Stimulated activated naive CD8-positive, alpha-beta T cell treated with anti-CD3 and anti-CD28 coated beads, Interleukin-15, Interleukin-2, amounts not matched to agents 100 ng/mL and 50 ng/mL, for 24 hours (primary cell): Measurements from ENCODE around the gene GRPR.

Experiments
- H3K27ac Mint-ChIP-seq: one replicate; pipeline ENCODE4 v1.8.0; 2021; ENCODE audit warnings: mild to moderate bottlenecking, mixed read lengths
- H3K27me3 Mint-ChIP-seq: one replicate; pipeline ENCODE4 v1.8.0; 2021; ENCODE audit warnings: mixed read lengths
- H3K36me3 Mint-ChIP-seq: one replicate; pipeline ENCODE4 v1.8.0; 2021; ENCODE audit warnings: low read depth, mixed read lengths
- H3K4me1 Mint-ChIP-seq: one replicate; pipeline ENCODE4 v1.8.0; 2021; ENCODE audit warnings: low read depth, mixed read lengths
- H3K4me3 Mint-ChIP-seq: one replicate; pipeline ENCODE4 v1.8.0; 2021; ENCODE audit warnings: mild to moderate bottlenecking, mixed read lengths
- H3K9me3 Mint-ChIP-seq: one replicate; pipeline ENCODE4 v1.8.0; 2021; ENCODE audit warnings: mixed read lengths

The GRPR gene

DNA sequence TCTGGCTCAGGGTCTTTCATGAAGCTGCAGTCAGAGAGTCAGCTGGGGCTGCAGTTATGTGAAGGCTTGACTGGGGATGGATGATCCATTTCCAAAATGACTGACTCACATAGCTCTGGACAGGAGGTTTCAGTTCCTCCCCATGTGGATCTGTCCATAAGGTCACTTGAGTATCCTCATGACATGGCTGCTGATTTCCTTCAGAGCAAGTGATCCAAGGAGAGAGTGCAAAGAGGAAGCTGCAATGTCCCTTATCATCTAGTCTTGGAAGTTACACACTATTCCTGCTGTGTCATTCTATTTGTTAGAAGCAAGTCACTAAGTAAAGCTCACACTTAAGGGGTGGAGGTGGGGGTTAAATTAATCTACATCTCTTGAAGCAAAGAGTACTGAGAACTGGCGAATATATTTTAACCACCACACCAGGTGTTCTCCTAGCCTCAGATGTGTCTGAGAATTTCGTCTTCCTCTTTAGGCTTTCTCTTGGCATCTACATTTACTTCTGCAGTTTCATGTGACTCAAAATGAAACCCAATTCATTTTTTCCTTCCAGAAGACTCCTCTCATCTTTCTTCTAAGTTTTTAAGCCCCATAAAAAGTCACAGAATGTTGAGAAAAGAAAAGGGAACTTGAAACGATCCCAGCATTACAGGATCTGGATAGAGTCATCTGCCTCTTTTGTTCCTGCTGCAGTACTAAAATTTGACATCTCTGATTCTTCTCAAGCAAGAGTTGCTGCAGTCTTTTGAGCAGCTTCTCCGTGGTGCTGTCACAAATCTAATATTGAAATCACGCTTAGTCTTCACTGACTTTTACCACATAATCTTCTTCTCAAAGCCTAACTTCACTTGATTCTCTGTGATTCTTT, 3.8 kb upstream of the GRPR start:
- peak overlapping the region; percentile 59 for H3K27ac Mint-ChIP-seq
- H3K4me3 Mint-ChIP-seq = peak overlapping the region; percentile 17
- no peaks in the 10 kb centered on the region for H3K36me3 Mint-ChIP-seq
- peaks cover 31% of the 10 kb centered on the region for H3K4me1 Mint-ChIP-seq
- peaks cover 5% of the 10 kb centered on the region for H3K9me3 Mint-ChIP-seq
- peaks cover 3% of the 10 kb centered on the region for H3K27me3 Mint-ChIP-seq

DNA sequence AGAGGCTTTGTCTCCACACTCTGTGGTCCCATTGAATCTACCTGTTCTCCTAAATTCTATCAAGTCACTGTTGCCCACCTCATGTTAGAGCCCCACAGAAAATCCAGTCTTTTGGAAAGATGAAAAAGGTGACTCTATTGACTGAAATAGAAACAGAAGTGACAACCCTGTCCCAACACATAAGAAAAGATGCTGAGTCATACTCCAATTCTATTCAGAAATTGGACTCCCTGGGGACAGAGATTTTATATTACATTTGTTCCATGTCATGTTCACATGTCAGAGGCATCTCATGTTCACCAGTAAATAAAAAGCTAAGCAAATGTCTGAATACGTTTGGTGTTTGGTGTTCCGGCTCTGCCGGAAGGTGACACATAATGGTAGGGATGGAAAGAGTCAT, 2.9 kb upstream of the GRPR start:
- Mint-ChIP-seq H3K36me3 (no peaks in the 10 kb centered on the region), H3K4me1 (peaks cover 29% of the 10 kb centered on the region), H3K27ac (peak overlapping the region; percentile 59)

DNA sequence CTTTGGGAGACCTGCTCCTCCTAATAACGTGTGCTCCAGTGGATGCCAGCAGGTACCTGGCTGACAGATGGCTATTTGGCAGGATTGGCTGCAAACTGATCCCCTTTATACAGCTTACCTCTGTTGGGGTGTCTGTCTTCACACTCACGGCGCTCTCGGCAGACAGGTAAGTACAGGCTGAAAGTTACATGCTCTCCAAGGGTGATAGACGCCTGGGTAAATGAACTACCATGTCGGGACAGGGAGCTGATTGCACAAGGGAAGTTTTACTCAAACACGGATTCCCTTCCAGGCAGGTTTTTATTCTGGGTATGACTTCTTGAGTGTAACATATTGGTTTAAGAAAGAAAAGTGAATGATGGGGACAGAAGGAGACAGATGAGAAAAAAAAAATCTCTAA, 836 bp downstream of the GRPR start:
- peaks cover 21% of the 10 kb centered on the region for H3K4me1 Mint-ChIP-seq
- H3K27ac Mint-ChIP-seq = no peak overlapping the region
- no peaks in the 10 kb centered on the region for H3K36me3 Mint-ChIP-seq
- no peak overlapping the region for H3K4me3 Mint-ChIP-seq
- peaks cover 19% of the 10 kb centered on the region for H3K27me3 Mint-ChIP-seq
- H3K9me3 Mint-ChIP-seq = peaks cover 2% of the 10 kb centered on the region

More for the DNA sequence above, 2.9 kb upstream of the GRPR start:
- H3K27me3 Mint-ChIP-seq = peaks cover 4% of the 10 kb centered on the region
- peaks cover 5% of the 10 kb centered on the region for H3K9me3 Mint-ChIP-seq
- peak overlapping the region; percentile 17 for H3K4me3 Mint-ChIP-seq

DNA sequence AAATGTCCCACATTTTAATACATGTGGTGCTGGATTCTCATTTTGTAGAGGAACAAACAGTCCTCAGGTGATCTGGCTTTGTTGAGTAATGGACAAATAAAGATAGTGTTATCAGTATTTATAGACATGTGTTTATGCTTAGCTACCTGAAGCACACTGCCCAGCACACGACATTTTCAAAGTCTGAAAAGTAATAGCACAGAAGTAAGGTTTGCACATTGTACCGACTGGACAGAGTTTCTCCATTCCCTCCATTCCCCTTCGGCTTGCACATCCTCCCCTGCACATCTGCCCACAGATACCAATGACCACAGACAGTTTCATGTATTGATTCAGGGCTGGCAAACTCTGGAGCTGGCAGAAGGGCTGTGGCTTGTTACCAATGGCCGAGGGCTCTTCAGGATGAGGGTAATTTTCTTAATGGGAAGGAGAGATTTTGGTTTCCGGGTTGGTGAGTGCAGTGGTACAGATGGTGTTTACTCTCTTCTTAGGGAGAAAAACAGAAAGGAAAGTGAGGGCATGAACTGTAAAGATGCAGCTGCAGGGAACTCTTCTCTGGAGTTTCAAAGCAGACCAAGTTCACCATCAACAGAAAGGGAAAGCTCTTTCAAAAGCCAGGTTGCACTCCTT, 2.3 kb downstream of the GRPR start:
- H3K4me1 Mint-ChIP-seq = peaks cover 6% of the 10 kb centered on the region
- no peak overlapping the region for H3K4me3 Mint-ChIP-seq
- H3K27me3 Mint-ChIP-seq = peaks cover 25% of the 10 kb centered on the region
- H3K36me3 Mint-ChIP-seq = no peaks in the 10 kb centered on the region
- H3K9me3 Mint-ChIP-seq = no peaks in the 10 kb centered on the region
- no peak overlapping the region for H3K27ac Mint-ChIP-seq

DNA sequence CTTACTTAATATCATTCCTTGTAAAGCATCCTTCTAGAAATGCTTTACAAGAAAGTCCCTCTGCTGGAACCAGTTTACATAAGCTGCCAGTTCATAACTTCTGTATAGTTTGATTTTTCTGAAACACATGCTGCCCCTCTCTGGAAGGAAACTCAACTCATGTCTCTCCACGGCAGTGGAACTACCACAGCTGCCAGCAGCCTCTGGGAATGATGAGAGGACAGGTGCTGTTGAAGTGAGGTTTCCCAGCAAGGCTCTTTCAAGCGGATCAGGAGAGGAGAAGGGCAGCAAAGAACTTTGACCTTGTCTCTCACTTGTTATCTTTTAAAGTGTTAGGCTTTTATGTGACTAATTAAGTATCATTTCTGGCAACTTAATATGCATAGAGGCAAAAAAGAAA, 7.3 kb downstream of the GRPR start:
- Mint-ChIP-seq H3K27ac (no peak overlapping the region), H3K27me3 (peaks cover 27% of the 10 kb centered on the region), H3K4me1 (no peaks in the 10 kb centered on the region), H3K9me3 (no peaks in the 10 kb centered on the region), H3K36me3 (no peaks in the 10 kb centered on the region), H3K4me3 (no peak overlapping the region)

DNA sequence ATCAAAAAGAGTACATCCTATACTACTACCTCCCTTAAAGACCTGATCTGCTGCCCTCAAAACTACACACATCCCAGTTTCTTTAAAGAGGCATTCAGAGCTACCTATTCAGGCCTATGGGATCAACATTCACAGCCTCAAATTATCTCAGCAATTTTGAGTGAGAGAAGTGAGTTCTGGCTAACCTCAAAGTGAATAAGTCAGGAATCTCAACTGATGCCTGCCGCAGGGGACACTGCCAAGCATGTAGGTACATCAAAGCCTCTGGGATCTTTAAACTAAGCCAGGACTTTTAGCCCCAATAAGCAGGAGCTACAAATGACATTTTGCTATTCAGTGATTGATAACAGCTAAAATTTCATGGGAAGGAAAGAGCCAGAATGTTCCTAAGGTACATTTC, 11.6 kb downstream of the GRPR start:
- H3K27ac Mint-ChIP-seq = no peak overlapping the region
- H3K36me3 Mint-ChIP-seq = no peaks in the 10 kb centered on the region
- H3K4me1 Mint-ChIP-seq = peaks cover 5% of the 10 kb centered on the region
- H3K4me3 Mint-ChIP-seq = no peak overlapping the region
- no peaks in the 10 kb centered on the region for H3K9me3 Mint-ChIP-seq
- peaks cover 18% of the 10 kb centered on the region for H3K27me3 Mint-ChIP-seq

DNA sequence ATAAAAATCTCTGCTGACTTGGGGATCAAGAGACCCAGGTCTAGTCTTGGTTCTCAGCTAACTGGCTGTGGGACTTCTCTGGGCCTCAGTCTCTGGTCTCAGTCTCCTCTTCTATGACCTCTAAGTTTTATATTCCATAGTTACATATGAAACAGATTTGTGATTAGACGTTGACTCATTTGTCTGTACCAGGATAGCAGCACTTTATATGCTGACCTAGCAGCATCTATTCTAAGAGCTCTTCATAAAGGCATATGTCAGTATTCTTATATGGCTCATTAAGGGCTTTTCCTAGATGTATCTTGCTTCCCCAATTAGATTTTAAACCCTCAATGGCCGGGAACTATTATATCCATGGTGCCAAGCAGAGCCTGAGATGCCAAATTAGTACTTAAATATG, 12.7 kb downstream of the GRPR start:
- peaks cover 16% of the 10 kb centered on the region for H3K27me3 Mint-ChIP-seq
- no peaks in the 10 kb centered on the region for H3K36me3 Mint-ChIP-seq
- H3K4me1 Mint-ChIP-seq = peaks cover 16% of the 10 kb centered on the region
- no peak overlapping the region for H3K4me3 Mint-ChIP-seq
- no peak overlapping the region for H3K27ac Mint-ChIP-seq
- no peaks in the 10 kb centered on the region for H3K9me3 Mint-ChIP-seq

DNA sequence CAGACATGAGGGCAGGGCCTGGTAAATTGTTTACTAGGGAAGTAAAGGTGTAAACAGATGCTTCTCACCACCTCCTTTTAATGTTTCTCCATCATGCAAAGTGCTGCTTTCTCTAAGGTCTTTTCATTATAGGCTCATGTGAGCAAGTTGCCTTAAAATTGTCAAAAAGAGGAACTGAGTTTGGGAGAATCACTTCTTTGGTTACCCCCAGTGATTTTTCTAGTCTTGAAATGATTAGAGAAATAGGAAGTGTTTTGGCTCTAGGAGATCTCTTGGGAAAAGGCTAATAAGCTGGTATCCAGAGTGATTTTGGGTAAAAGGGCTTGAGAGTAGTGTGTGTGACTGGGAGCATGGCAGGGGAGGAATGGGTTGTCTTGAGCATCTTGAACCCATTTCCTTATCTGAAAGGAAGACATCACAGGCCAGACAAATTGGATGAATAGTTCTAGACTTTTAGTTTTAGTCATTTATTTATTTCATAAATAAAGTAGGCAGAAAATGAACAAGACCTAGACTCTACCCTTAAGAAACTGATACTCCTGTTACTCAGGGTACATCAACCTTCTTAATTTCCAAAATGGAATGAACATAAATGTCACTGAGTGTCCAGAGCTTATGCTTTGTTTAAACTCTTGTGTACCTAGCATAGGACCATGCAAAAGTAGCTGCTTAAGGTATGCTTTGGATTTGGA, 14.2 kb downstream of the GRPR start:
- Mint-ChIP-seq H3K9me3 (no peaks in the 10 kb centered on the region), H3K36me3 (no peaks in the 10 kb centered on the region), H3K4me3 (no peak overlapping the region), H3K27me3 (peaks cover 16% of the 10 kb centered on the region), H3K4me1 (peaks cover 19% of the 10 kb centered on the region), H3K27ac (no peak overlapping the region)

DNA sequence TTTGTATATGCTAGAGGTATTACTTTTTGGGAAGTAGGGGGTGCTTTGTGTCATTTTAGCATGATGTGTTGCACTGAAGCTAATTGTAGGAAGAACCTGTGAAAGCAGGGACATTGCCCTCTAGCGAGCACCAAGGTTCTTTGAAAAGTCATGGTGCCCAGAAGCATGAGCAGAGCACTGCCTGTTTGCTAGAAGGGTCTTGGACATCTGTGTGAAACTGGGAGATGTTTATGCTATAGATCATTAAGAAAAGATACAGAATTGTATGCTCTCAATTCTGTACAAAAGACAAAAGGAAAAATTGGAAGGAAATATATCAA, 14.7 kb downstream of the GRPR start:
- peaks cover 21% of the 10 kb centered on the region for H3K27me3 Mint-ChIP-seq
- H3K4me1 Mint-ChIP-seq = peaks cover 19% of the 10 kb centered on the region
- no peaks in the 10 kb centered on the region for H3K9me3 Mint-ChIP-seq
- H3K36me3 Mint-ChIP-seq = no peaks in the 10 kb centered on the region
- H3K4me3 Mint-ChIP-seq = no peak overlapping the region
- no peak overlapping the region for H3K27ac Mint-ChIP-seq

DNA sequence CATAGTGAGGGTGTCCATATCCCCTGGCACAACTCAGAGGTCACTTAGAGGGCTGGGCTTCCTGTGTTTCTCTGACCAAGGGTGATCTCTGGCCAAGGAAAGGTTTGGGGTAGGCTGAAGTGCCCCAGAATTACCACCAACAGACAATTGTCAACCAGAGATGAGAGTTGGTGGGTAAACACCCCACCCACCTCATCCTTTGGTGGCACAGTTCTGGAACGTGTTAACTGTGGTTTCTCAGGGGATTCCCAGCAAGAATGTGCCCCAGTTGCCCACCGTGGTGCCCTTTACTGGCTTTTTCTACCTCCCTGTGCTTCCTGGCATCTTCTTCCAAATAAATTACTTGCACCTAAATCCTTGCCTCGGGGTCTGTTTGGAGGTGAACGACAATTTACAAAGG, 17.1 kb downstream of the GRPR start:
- peaks cover 18% of the 10 kb centered on the region for H3K27me3 Mint-ChIP-seq
- no peak overlapping the region for H3K27ac Mint-ChIP-seq
- H3K4me3 Mint-ChIP-seq = no peak overlapping the region
- H3K9me3 Mint-ChIP-seq = no peaks in the 10 kb centered on the region
- H3K4me1 Mint-ChIP-seq = peaks cover 19% of the 10 kb centered on the region
- H3K36me3 Mint-ChIP-seq = no peaks in the 10 kb centered on the region

DNA sequence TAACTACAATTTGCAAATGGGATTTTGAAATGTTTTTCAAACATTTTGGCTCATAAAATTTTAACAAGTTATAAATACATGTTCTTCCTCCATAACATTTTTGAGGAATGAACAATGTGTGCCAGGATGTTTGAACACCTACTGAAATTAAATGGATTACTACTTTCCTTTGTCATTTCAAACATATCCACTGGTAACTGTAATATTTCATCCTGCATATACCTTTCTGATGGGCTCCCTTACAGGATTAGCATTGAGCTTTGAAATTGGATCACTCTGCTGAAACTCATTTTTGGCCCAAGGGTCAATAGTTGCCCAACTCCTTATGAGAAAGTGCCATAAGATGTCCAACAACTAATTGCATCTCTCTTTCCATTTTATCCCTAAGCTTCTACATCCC, 17.6 kb downstream of the GRPR start:
- Mint-ChIP-seq H3K9me3 (no peaks in the 10 kb centered on the region), H3K36me3 (no peaks in the 10 kb centered on the region), H3K4me3 (no peak overlapping the region), H3K27ac (no peak overlapping the region), H3K4me1 (peaks cover 19% of the 10 kb centered on the region), H3K27me3 (peaks cover 23% of the 10 kb centered on the region)

DNA sequence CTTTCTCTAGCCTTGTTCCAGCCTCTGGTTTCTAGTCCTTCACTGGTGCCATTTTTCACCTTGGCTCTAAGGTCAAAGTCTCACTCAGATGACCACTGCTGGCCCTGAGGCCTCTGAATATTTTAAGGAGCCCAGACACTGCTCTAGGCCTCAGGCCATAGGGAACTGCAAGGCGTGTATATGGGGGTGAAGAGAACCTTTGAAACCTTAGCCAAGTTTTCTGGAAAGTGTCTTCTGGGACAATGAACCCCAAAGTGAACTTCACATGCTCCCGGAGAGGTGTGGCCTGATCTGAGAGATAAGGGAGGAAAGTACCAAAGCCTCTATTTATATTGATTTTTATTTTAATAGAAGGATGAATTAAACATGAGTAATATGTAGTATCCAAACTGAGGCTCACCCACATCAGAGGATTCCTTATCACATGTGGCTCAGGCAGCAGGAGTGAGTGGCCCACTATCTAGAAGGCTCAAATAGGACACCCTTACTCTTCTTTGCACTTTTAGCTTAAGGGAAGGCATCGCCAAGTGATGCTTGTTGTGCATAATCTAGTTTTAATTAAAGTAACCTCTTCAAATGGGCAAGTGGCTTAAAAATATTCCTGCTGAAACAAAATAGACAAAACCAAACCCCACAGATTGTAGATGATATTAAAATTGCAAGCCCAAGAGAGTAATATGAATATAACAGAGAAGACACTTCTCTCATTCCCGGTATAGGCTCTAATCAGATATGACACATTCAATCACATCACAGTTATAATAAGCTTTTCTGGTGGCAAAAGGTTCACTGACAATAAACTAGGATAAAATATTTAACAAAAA, 18.3 kb downstream of the GRPR start:
- peaks cover 24% of the 10 kb centered on the region for H3K27me3 Mint-ChIP-seq
- H3K27ac Mint-ChIP-seq = no peak overlapping the region

DNA sequence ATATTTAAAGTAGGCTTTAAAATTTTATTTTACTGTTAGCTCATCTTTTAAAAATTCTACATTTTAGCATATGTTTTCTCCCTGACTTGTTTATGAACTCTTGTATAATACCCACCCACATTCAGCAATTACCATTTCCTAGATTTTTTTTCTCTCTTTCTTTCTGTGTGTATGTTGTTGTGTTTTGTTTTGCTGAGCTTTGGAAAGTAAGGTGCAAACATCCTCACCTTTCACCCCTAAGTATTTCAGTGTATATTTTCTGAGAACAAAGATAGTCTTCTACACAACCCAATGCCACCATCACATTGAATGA, 18.8 kb downstream of the GRPR start:
- Mint-ChIP-seq H3K27ac (no peak overlapping the region), H3K4me1 (peaks cover 19% of the 10 kb centered on the region), H3K9me3 (no peaks in the 10 kb centered on the region), H3K4me3 (no peak overlapping the region), H3K36me3 (no peaks in the 10 kb centered on the region), H3K27me3 (peaks cover 24% of the 10 kb centered on the region)

More for the DNA sequence above, 18.3 kb downstream of the GRPR start:
- Mint-ChIP-seq H3K4me3 (no peak overlapping the region), H3K4me1 (peaks cover 19% of the 10 kb centered on the region), H3K9me3 (no peaks in the 10 kb centered on the region), H3K36me3 (no peaks in the 10 kb centered on the region)

DNA sequence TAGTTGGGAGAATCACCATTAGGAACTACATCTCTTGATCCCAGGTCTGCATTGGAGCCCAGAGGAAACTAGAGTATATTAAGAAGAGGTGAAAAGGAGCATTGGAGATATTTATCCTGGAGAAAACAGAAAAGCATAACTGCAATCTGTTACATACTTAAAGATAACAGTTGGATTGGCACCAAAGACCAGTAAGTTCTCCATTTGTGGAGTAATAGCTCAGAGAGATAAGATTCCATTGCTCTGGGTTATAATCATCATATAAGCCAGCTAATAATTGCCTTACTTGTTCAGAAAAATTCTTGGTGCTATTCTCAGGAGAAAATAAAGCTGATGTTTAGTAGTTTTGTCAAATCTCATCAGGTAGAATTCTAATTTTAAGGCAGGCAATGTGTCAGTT, 20.6 kb downstream of the GRPR start:
- no peaks in the 10 kb centered on the region for H3K36me3 Mint-ChIP-seq
- H3K9me3 Mint-ChIP-seq = no peaks in the 10 kb centered on the region
- H3K27me3 Mint-ChIP-seq = peaks cover 17% of the 10 kb centered on the region
- peaks cover 15% of the 10 kb centered on the region for H3K4me1 Mint-ChIP-seq
- H3K4me3 Mint-ChIP-seq = no peak overlapping the region
- no peak overlapping the region for H3K27ac Mint-ChIP-seq

DNA sequence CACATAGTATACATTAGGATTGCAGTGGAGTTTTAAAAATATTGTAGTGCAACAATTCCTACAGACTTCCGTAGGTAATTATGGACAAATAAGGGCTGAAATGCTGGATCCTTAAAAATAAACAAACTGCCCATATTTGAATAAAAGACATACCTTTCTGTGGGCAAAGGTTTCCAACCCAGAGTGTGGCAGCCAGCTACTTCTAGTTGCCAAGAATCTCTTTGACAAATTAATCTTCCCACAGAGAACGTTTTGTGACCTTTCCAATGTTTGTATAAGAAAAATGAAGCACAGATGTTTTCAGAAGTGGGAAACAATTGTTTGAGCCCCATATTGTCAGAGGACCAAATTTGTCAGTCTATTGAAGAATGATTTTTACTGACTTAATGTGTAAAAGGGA, 21.1 kb downstream of the GRPR start:
- Mint-ChIP-seq H3K27ac (no peak overlapping the region), H3K9me3 (no peaks in the 10 kb centered on the region), H3K36me3 (no peaks in the 10 kb centered on the region), H3K4me1 (peaks cover 15% of the 10 kb centered on the region), H3K4me3 (no peak overlapping the region), H3K27me3 (peaks cover 17% of the 10 kb centered on the region)
